DND-41 (cell line): ENCODE results near the gene TMTC2.

Experiments
- ATAC-seq: fragments of 200-7000 bp; cut with Tn5 transposase; 3 replicates; pipeline ENCODE4 v1.9.1; 2021; ENCODE audit warnings: low read depth; ENCODE audit not compliant: insufficient read depth
- DNase-seq: peaks from one replicate; pipeline ENCODE4 v3.0.0-alpha.2; 2020
- H2AFZ ChIP-seq: 2 replicates; pipeline ENCODE4 v1.6.0; 2012; ENCODE audit warnings: low read depth, low read length
- H3K27ac ChIP-seq: 2 replicates; pipeline ENCODE4 v1.5.1; 2012; ENCODE audit warnings: low read length, inconsistent platforms
- H3K27me3 ChIP-seq: fragments of 200-600 bp; sonication (generic); 2 replicates; pipeline ENCODE4 v1.6.0; 2012; ENCODE audit warnings: low read length, mild to moderate bottlenecking, inconsistent platforms; ENCODE audit not compliant: insufficient read depth, poor library complexity
- H3K36me3 ChIP-seq: 2 replicates; pipeline ENCODE4 v1.5.1; 2012; ENCODE audit warnings: low read length, inconsistent platforms; ENCODE audit not compliant: insufficient read depth
- H3K4me1 ChIP-seq: 2 replicates; pipeline ENCODE4 v1.5.1; 2012; ENCODE audit warnings: mild to moderate bottlenecking, low read length; ENCODE audit not compliant: insufficient read depth
- H3K4me2 ChIP-seq: 2 replicates; pipeline ENCODE4 v1.6.0; 2012; ENCODE audit warnings: mild to moderate bottlenecking, moderate library complexity, low read length, inconsistent platforms; ENCODE audit not compliant: insufficient read depth
- H3K4me3 ChIP-seq, 2 experiments: fragments of 200-600 bp in 1 of 2; shearing (Covaris generic) in 1 of 2; 2 replicates each; pipeline ENCODE4 v1.5.1; 2012 to 2016; ENCODE audit warnings: inconsistent platforms in 2 of 2, low read length in 2 of 2, mild to moderate bottlenecking in 2 of 2, low read depth in 1 of 2, moderate library complexity in 1 of 2
- H3K79me2 ChIP-seq: 2 replicates; pipeline ENCODE4 v1.6.0; 2012; ENCODE audit warnings: low read length, inconsistent platforms; ENCODE audit not compliant: insufficient read depth
- H3K9ac ChIP-seq: 2 replicates; pipeline ENCODE4 v1.6.0; 2012; ENCODE audit warnings: low read depth, mild to moderate bottlenecking, inconsistent platforms, low read length, moderate library complexity
- H3K9me3 ChIP-seq: 2 replicates; pipeline ENCODE4 v1.5.1; 2012; ENCODE audit warnings: low read length, moderate library complexity, mild to moderate bottlenecking, inconsistent platforms; ENCODE audit not compliant: insufficient read depth, severe bottlenecking
- H4K20me1 ChIP-seq: 2 replicates; pipeline ENCODE4 v1.6.0; 2012; ENCODE audit warnings: low read length; ENCODE audit not compliant: insufficient read depth
- CTCF ChIP-seq: IDR thresholded peaks from 2 replicates; pipeline ENCODE4 v1.5.1; 2012; ENCODE audit warnings: borderline replicate concordance, low read length, moderate library complexity, mild to moderate bottlenecking; ENCODE audit not compliant: poor library complexity, severe bottlenecking; ENCODE audit errors: extremely low read depth
- EZH2 ChIP-seq: IDR thresholded peaks from 3 replicates; pipeline ENCODE4 v1.6.1; 2012; ENCODE audit warnings: borderline replicate concordance, low read depth, mild to moderate bottlenecking, moderate library complexity, low read length, inconsistent platforms; ENCODE audit not compliant: severe bottlenecking

Gene TMTC2

GRCh38 chr12:82645414-82645813 is 41.3 kb upstream of the TMTC2 start:
- Histone ChIP-seq H3K27ac (no peak overlapping the region), H4K20me1 (no peaks in the 10 kb centered on the region), H3K9me3 (no peaks in the 10 kb centered on the region), H3K9ac (no peak overlapping the region), H3K27me3 (no peaks in the 10 kb centered on the region), H3K79me2 (no peaks in the 10 kb centered on the region), H3K36me3 (no peaks in the 10 kb centered on the region), H3K4me2 (no peak overlapping the region), H3K4me3 (no peak overlapping the region), H3K4me1 (no peaks in the 10 kb centered on the region), H2AFZ (no peak overlapping the region)
- no peak for DNase-seq
- TF ChIP-seq EZH2 (no peak), CTCF (no peak)
- ATAC-seq: no peak

- Histone ChIP-seq H3K27me3 (no peaks in the 10 kb centered on the region), H4K20me1 (no peaks in the 10 kb centered on the region), H3K27ac (no peak overlapping the region), H3K4me1 (no peaks in the 10 kb centered on the region), H3K36me3 (no peaks in the 10 kb centered on the region), H3K9ac (no peak overlapping the region), H2AFZ (no peak overlapping the region), H3K9me3 (no peaks in the 10 kb centered on the region), H3K4me2 (no peak overlapping the region), H3K4me3 (no peak overlapping the region), H3K79me2 (no peaks in the 10 kb centered on the region)
- no peak for ATAC-seq
- TF ChIP-seq CTCF (no peak), EZH2 (no peak)
- DNase-seq: no peak
Observed at GRCh38 chr12:82647853-82648252, 38.9 kb upstream of the TMTC2 start.

- Histone ChIP-seq H3K4me3 (no peak overlapping the region), H3K27me3 (no peaks in the 10 kb centered on the region), H3K79me2 (no peaks in the 10 kb centered on the region), H3K27ac (no peak overlapping the region), H3K9ac (no peak overlapping the region), H3K9me3 (no peaks in the 10 kb centered on the region), H3K4me1 (no peaks in the 10 kb centered on the region), H4K20me1 (no peaks in the 10 kb centered on the region), H3K4me2 (no peak overlapping the region), H3K36me3 (no peaks in the 10 kb centered on the region), H2AFZ (no peak overlapping the region)
- TF ChIP-seq EZH2: no peak
- DNase-seq (no peak), ATAC-seq (no peak)
Observed at GRCh38 chr12:82648259-82648909, 38.3 kb upstream of the TMTC2 start.

GRCh38 chr12:82650627-82651337 is 35.9 kb upstream of the TMTC2 start:
- Histone ChIP-seq H3K36me3 (no peaks in the 10 kb centered on the region), H3K27me3 (no peaks in the 10 kb centered on the region), H3K4me1 (no peaks in the 10 kb centered on the region), H2AFZ (no peak overlapping the region), H3K79me2 (no peaks in the 10 kb centered on the region), H3K4me2 (no peak overlapping the region), H3K9me3 (no peaks in the 10 kb centered on the region), H4K20me1 (no peaks in the 10 kb centered on the region), H3K9ac (no peak overlapping the region), H3K27ac (no peak overlapping the region), H3K4me3 (no peak overlapping the region)
- ATAC-seq (no peak), DNase-seq (no peak)
- TF ChIP-seq EZH2 (no peak), CTCF (no peak)
